Aorta (tissue), 5 donors: Measurements from ENCODE around the gene NT5C1A. TPM values are rescaled to one million over a fixed set of nuclear protein-coding genes. Genes with fewer than 3 reads are reported as not detected.

Source experiments
- ATAC-seq: fragments of 200-7000 bp; cut with Tn5 transposase; one replicate; pipeline ENCODE4 v1.9.1; 2022; ENCODE audit warnings: moderate library complexity; ENCODE audit not compliant: low FRiP score
- DNase-seq, 2 donors: peaks; one replicate each; pipeline ENCODE4 v3.0.0-alpha.2; 2020
- H3K27ac ChIP-seq, 2 donors: one replicate each; pipeline ENCODE4 v1.5.1; 2013; ENCODE audit warnings: low read length in 2 of 2, mild to moderate bottlenecking in 2 of 2, moderate library complexity in 2 of 2, control low read depth in 1 of 2, inconsistent platforms in 1 of 2, low read depth in 1 of 2
- H3K27me3 ChIP-seq, 2 donors: one replicate each; pipeline ENCODE4 v1.6.1; 2013; ENCODE audit warnings: control low read depth in 1 of 2, low read length in 1 of 2, mild to moderate bottlenecking in 1 of 2, moderate library complexity in 1 of 2; ENCODE audit not compliant: insufficient read depth in 2 of 2, control insufficient read depth in 1 of 2
- H3K36me3 ChIP-seq, 2 donors: one replicate each; pipeline ENCODE4 v1.6.1; 2013; ENCODE audit warnings: control low read depth in 1 of 2, low read length in 1 of 2, mild to moderate bottlenecking in 1 of 2; ENCODE audit not compliant: insufficient read depth in 2 of 2, control insufficient read depth in 1 of 2
- H3K4me1 ChIP-seq, 2 donors: one replicate each; pipeline ENCODE4 v1.6.1; 2013; ENCODE audit warnings: low read length in 2 of 2, control low read depth in 1 of 2, mild to moderate bottlenecking in 1 of 2, moderate library complexity in 1 of 2; ENCODE audit not compliant: insufficient read depth in 2 of 2, control insufficient read depth in 1 of 2
- H3K4me3 ChIP-seq, 2 donors: one replicate each; pipeline ENCODE4 v1.5.1; 2013; ENCODE audit warnings: low read length in 2 of 2, control low read depth in 1 of 2, mild to moderate bottlenecking in 1 of 2
- H3K9me3 ChIP-seq: one replicate; pipeline ENCODE4 v1.6.1; 2013; ENCODE audit warnings: mild to moderate bottlenecking, low read length; ENCODE audit not compliant: control insufficient read depth
- WGBS, 2 donors: extraction: QIAGEN DNeasy Blood & Tissue Kit; methylation state at CpG; one replicate each; pipeline ENCODE4 v1.1.7; 2013; 5-methylcytosine and 5-hydroxymethylcytosine counted together
- intact Hi-C, 2 donors: fragments of 100-400 bp; cut with DNase I; formaldehyde crosslinking; loops; one replicate each; pipeline versions ENCODE4 v1.14.2 to v1.15.0; 2022
- polyA plus RNA-seq, 2 donors: library from polyadenylated mRNA; stranded (reverse); fragments of 200-250 nt; gene quantifications; one replicate each; pipeline ENCODE4 v1.2.3, GENCODE V29; 2013
- total RNA-seq, 2 donors: library from RNA; stranded (reverse); fragmentation: NEBNext Ultra II Directional; extraction: Animal tissue kit (Norgen Biotek cat#: 25700); gene quantifications; one replicate each; pipeline ENCODE4 v1.2.1, GENCODE V29; 2021
- donor health status: healthy with polysubstance abuse.
- donor health status: Bipolar disorder and iron deficiency.
- donor health status: DM: no; HTN: no; CAD: no.
- donor health status: DM: no; HTN: no; CAD: no.
- donor health status: DM: yes; HTN: yes; CAD: no.

The NT5C1A gene
- total and polyA plus RNA-seq, 4 donors = 0.46 to 0.57 TPM; not detected in 2

DNA sequence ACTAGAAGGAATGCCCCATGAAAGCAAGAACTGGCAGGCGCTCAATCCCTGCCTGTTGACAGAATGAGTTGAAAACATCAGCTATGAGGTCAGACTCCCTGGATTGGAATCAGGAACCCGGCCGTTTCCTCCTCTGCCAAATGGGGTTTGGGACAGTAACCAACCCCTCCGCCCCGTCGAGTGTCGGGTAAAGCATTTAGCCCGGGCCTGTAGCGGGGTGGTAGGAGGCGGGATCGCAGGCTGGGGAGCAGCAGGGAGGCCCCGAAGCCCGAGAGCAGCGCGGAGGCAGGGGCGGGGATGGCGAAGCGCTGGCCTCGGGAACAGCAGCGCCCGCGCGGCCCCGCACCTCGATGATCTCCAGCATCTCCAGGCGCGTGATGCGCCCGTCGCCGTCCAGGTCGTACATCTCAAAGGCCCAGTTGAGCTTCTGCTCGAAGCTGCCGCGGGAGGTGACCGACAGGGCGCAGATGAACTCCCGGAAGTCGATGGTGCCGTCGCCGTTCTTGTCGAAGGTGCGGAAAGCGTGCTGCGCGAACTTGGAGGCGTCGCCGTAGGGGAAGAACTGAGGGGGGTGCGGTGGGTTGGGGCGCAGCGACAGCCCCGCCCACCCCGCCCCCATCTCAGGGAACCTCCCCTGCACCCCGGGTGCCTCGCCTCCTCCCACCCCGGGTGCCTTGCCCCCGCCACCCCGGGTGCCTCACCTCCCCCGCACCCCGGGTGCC, 11.8 kb upstream of the NT5C1A start:
- Histone ChIP-seq H3K9me3 (no peaks in the 10 kb centered on the region), H3K36me3 (no peaks in the 10 kb centered on the region), H3K27me3 (no peaks in the 10 kb centered on the region), H3K4me1 (no peaks in the 10 kb centered on the region), H3K27ac (no peak overlapping the region), H3K4me3 (no peak overlapping the region)
- peak; percentile 27 for ATAC-seq
- 46 to 47% methylated on average over 59 to 62 of the region's 62 CpGs for WGBS, 2 donors
- DNase-seq = peak in 1 of 2 donors; percentile 64
- intact Hi-C loops = no loop called here

DNA sequence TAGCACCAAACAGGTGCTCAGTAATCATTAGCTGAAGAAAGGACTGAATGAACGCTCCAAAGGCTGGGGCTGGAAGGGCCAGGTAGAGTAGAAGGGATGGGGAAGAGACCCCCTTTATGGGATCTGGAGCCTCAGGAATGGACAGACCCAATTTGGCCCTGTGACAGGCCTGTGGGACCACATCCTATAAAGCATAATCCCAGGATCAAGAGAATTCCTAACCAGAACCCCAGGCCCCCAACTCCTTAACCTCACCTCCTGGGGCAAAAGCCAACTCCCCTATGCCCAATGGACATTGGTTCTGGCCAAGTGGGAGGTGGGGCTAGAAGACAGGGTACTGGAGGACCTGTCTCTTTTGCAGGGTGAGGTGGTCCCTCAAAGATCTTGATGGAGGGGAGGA, 10.1 kb upstream of the NT5C1A start:
- DNase-seq (no peak), ATAC-seq (no peak)
- Histone ChIP-seq H3K4me1 (no peaks in the 10 kb centered on the region), H3K27ac (no peak overlapping the region), H3K27me3 (no peaks in the 10 kb centered on the region), H3K4me3 (no peak overlapping the region), H3K9me3 (no peaks in the 10 kb centered on the region), H3K36me3 (no peaks in the 10 kb centered on the region)
- intact Hi-C loops = no loop called here
- WGBS, 2 donors = 89 to 94% methylated on average over 1 of the region's 1 CpG

DNA sequence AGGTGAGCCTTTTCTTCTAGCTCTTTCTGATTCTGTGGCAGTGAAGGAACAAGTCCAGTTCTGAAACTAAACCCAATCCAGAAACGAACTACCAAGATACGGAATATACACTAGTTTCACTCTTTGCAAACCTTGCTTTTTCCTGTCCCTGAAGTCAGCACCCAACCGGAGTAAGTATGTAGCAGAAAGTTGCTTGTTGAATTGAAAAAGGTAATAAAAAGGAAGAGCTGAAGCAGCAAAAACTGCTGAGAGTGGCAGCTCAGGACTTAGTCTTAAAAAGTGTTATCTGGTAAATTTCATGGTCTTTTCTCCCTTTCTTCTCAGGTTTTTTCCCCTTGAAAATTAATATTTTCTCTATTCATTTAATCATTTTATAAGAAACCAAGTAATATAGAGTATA, 9.4 kb upstream of the NT5C1A start:
- no peak overlapping the region for H3K27ac ChIP-seq
- WGBS, 2 donors = 87 to 88% methylated on average over 3 of the region's 3 CpGs
- no peaks in the 10 kb centered on the region for H3K9me3 ChIP-seq
- intact Hi-C loops = no loop called here
- H3K27me3 ChIP-seq = no peaks in the 10 kb centered on the region
- H3K4me3 ChIP-seq = no peak overlapping the region
- no peak for ATAC-seq
- DNase-seq = no peak
- H3K4me1 ChIP-seq = no peaks in the 10 kb centered on the region
- H3K36me3 ChIP-seq = no peaks in the 10 kb centered on the region

DNA sequence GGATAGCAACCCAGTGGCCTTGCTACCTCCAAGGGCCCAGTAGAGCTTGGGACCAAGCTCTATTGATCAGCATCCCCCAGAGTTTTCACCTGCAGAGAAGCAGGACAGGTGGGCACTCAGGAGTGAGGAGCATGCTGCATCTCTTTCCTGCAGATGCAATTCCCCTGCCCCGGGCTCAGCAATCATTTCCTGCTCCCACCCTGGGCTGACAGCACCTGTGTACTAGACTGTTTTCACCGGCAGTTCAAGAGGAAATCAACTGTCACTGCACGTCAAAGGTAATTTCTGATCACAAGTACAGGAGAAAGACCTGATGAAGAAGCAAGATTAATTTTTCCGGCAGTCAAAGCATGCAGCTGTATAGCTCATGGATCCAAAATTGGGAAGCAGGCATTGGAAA, 8.8 kb upstream of the NT5C1A start:
- intact Hi-C loops = no loop called here
- H3K27me3 ChIP-seq = no peaks in the 10 kb centered on the region
- H3K36me3 ChIP-seq = no peaks in the 10 kb centered on the region
- H3K27ac ChIP-seq = no peak overlapping the region
- H3K4me3 ChIP-seq = no peak overlapping the region
- H3K4me1 ChIP-seq = no peaks in the 10 kb centered on the region
- no peaks in the 10 kb centered on the region for H3K9me3 ChIP-seq
- ATAC-seq (no peak), DNase-seq (peak in 1 of 2 donors; percentile 13)
- 88 to 90% methylated on average over 4 of the region's 4 CpGs for WGBS, 2 donors

DNA sequence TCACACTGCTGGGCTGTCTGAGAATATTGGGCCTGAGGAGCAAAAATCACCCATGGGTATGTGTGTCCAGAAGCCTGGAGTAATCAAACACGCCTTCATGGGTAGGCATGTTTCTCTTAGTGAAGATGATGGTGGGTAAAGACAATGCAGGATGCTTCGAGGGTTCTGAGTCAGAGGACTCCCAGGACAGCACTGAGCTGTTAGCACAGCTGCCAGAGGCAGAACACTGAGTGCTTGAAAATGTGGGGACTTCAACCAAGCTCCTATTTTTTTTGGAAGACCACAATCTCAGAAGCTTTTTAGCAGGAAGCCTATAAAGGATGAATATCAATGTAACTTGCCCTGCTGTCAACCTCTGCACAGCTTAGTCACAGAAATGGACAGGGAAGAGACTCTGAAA, 7.9 kb upstream of the NT5C1A start:
- Histone ChIP-seq H3K36me3 (no peaks in the 10 kb centered on the region), H3K4me1 (no peaks in the 10 kb centered on the region), H3K9me3 (no peaks in the 10 kb centered on the region), H3K27ac (no peak overlapping the region), H3K4me3 (no peak overlapping the region), H3K27me3 (no peaks in the 10 kb centered on the region)
- ATAC-seq (no peak), DNase-seq (no peak)
- intact Hi-C loops = no loop called here
- 65 to 82% methylated on average over 2 of the region's 2 CpGs for WGBS, 2 donors

DNA sequence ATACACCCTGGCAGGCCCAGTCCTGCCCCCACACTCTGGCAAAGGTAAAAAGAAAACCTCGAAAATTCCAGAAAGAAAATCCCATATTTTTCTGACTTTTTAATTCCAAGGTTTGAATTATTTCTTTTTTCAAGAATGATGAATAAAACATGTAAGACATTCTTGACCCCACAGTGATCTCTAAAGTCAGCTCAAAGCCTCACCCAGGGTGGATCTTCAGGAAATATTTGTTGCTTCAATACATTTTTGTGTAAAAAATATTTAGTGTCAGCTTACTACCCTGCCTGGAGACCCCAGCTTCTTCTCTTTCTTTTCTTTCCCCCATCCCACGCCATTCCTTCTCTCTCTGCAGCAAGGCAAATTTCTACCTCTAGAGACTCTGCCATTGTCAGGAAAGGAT, 7.0 kb upstream of the NT5C1A start:
- Histone ChIP-seq H3K4me3 (no peak overlapping the region), H3K27me3 (no peaks in the 10 kb centered on the region), H3K9me3 (no peaks in the 10 kb centered on the region), H3K27ac (no peak overlapping the region), H3K36me3 (no peaks in the 10 kb centered on the region), H3K4me1 (no peaks in the 10 kb centered on the region)
- 89 to 91% methylated on average over 2 of the region's 2 CpGs for WGBS, 2 donors
- intact Hi-C loops = no loop called here
- ATAC-seq (no peak), DNase-seq (no peak)

DNA sequence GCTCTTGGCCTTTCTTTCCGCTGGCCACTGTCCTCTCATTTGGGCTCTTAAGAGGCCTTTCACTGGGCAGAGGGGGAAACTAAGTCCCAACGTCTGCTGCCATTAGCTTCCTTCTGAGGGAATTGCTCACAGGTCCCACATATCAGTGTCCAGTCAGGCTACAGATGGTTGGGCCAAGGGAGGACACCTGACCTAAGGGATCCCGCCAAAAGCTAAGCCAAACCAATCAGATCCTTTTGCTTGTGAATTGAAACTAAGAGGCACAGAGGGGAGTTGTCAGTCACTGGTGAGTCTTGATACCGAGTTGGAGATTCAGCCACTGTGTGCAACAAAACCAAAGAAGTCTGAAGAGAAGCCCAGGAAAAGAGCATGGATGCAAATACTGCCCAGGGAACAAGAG, 5.7 kb upstream of the NT5C1A start:
- Histone ChIP-seq H3K36me3 (no peaks in the 10 kb centered on the region), H3K4me1 (no peaks in the 10 kb centered on the region), H3K27ac (no peak overlapping the region), H3K4me3 (no peak overlapping the region), H3K27me3 (no peaks in the 10 kb centered on the region), H3K9me3 (no peaks in the 10 kb centered on the region)
- intact Hi-C loops = no loop called here
- DNase-seq (no peak), ATAC-seq (no peak)
- WGBS, 2 donors = 88% methylated on average over 4 of the region's 4 CpGs

DNA sequence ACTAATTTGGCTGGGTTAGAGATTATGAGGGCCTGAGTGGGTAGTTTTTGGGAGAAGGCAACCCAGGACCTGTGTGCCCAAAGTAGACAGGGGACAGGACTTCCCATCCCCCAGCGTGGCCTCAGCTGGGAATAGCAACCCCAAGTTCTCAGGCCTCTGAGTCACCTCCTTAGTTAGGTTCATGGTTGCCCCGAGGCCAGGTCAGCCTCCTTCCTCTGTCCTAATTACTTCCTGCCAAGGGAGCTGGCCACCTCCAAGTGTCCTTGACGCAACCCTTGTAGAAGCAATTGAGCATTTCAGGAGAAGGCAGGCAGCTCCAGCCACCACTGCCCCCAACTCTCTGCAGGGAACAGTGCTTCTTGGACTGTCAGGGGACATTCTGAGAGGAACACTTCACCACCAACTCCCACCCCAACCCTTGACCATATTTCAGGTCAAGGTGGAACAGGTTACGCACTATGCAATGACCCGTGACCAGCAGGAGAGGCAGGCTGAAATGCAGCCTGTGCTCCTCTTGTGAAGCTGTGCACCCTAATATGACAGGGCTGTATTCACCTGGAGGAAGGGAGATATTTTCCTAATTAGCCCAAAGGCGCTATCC, 5.1 kb upstream of the NT5C1A start:
- Histone ChIP-seq H3K27ac (no peak overlapping the region), H3K36me3 (no peaks in the 10 kb centered on the region), H3K4me3 (no peak overlapping the region), H3K4me1 (no peaks in the 10 kb centered on the region), H3K27me3 (no peaks in the 10 kb centered on the region), H3K9me3 (no peaks in the 10 kb centered on the region)
- WGBS, 2 donors = 84% methylated on average over 6 of the region's 6 CpGs
- DNase-seq (no peak), ATAC-seq (no peak)
- intact Hi-C loops = no loop called here

DNA sequence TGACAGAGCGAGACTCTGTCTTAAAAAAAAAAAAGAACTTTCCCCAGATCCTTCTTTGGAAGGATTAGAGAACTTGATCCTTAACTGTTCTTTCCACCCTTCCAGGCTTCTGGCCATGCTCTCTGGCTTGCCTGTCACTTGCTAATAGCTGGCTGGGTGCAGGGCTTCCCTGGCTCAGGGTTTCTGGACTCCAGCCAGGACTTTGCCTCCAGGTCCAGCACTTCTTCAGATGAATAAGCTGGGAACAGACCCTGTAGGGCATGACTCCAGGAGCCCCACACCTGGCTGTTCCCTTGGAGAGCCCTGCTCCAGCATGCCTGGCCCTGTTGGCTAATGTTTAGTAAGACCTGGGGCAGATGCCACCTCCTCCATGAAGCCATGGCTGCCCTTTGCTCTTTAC, 3.3 kb upstream of the NT5C1A start:
- H3K27me3 ChIP-seq = no peaks in the 10 kb centered on the region
- WGBS, 2 donors = 25 to 32% methylated on average over 1 of the region's 1 CpG
- no peak for ATAC-seq

More for the DNA sequence above, 3.3 kb upstream of the NT5C1A start:
- Histone ChIP-seq H3K36me3 (no peaks in the 10 kb centered on the region), H3K4me3 (no peak overlapping the region), H3K9me3 (no peaks in the 10 kb centered on the region), H3K4me1 (no peaks in the 10 kb centered on the region), H3K27ac (no peak overlapping the region)
- DNase-seq = no peak
- intact Hi-C loops = no loop called here
